Thyroid gland (tissue), 4 donors: Measurements from ENCODE around the gene PTPRN2. TPM values are rescaled to one million over a fixed set of nuclear protein-coding genes. Genes with fewer than 3 reads are reported as not detected.
A peak's percentile ranks its signal among the peaks of the same experiment; 100 is the strongest.

ENCODE experiments used
- DNase-seq, 2 donors: peaks; one replicate each; pipeline ENCODE4 v3.0.0-alpha.2; 2019
- H3K27ac ChIP-seq, 3 donors: fragments of 200-600 bp; sonication (generic); 1 replicate in 2 of 3; 2 replicates in 1 of 3; pipeline ENCODE4 v1.5.1; 2016 to 2019; ENCODE audit warnings: mild to moderate bottlenecking in 1 of 3, moderate library complexity in 1 of 3
- H3K27me3 ChIP-seq: fragments of 200-600 bp; sonication (generic); one replicate; pipeline ENCODE4 v1.5.1; 2019
- H3K36me3 ChIP-seq, 2 donors: fragments of 200-600 bp; sonication (generic); one replicate each; pipeline ENCODE4 v1.5.1; 2016 to 2019
- H3K4me1 ChIP-seq, 2 donors: fragments of 200-600 bp; sonication (generic); one replicate each; pipeline ENCODE4 v1.5.1; 2017 to 2019
- H3K4me3 ChIP-seq, 3 donors: fragments of 200-600 bp; sonication (generic); replicated peaks in 1 of 3; 1 replicate in 2 of 3; 2 replicates in 1 of 3; pipeline ENCODE4 v1.5.1; 2016; ENCODE audit warnings: mild to moderate bottlenecking in 1 of 3
- H3K9me3 ChIP-seq: fragments of 200-600 bp; sonication (generic); one replicate; pipeline ENCODE4 v1.5.1; 2017
- POLR2A ChIP-seq, 2 donors: fragments of 450-650 bp; IDR thresholded peaks; one replicate each; pipeline ENCODE4 v1.6.1; 2017; ENCODE audit warnings: antibody characterized with exemption in 2 of 2, mild to moderate bottlenecking in 2 of 2, moderate library complexity in 1 of 2
- WGBS, 2 donors: methylation state at CpG; one replicate each; pipeline ENCODE4 v1.1.5; 2017; 5-methylcytosine and 5-hydroxymethylcytosine counted together
- intact Hi-C: fragments of 100-400 bp; cut with DNase I; formaldehyde crosslinking; loops from one replicate; pipeline ENCODE4 v1.15.1; 2023
- total RNA-seq, 4 donors: library from RNA; depleted of rRNA; stranded (reverse); fragments of >200 nt; gene quantifications; one replicate each; pipeline ENCODE4 v1.2.3, GENCODE V29; 2016
- TF ChIP-seq, protein P1 (sequence below), 6 experiments: fragments of 200-600 bp in 3 of 6; fragments of 450-650 bp in 3 of 6; sonication (generic) in 3 of 6; IDR thresholded peaks; one replicate each; pipeline ENCODE4 v1.5.1; 2016 to 2019; ENCODE audit warnings: antibody characterized with exemption in 6 of 6, mild to moderate bottlenecking in 2 of 6, inconsistent platforms in 1 of 6, moderate library complexity in 1 of 6

The PTPRN2 gene
- total RNA-seq, 4 donors from 2014 or later: 4.2 to 9.9 (median 7.7) TPM

DNA sequence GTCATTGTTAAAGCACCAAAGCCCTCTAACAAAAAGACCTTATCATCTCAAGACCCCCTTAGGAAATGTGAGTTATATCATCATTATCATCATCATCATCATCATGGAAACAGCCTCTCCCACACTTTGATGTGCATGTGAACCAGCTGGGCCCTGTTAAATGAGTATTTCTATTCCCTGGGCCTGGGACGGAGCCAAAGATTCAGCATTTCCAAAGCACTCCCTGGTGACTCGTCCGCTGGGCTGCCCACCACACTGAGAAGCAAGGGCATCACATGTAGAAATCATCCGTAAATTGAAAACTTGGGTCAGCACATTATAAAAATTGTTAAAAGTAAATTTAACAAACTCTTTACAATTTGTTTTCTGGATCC is 88.6 kb downstream of the PTPRN2 start:
- H3K4me1 ChIP-seq: no peaks in the 10 kb centered on the region
- WGBS, 2 donors: 91 to 96% methylated on average over 4 of the region's 4 CpGs
- no peak overlapping the region for H3K4me3 ChIP-seq
- H3K27me3 ChIP-seq: no peaks in the 10 kb centered on the region
- no peaks in the 10 kb centered on the region for H3K9me3 ChIP-seq
- TF ChIP-seq, protein P1, sequence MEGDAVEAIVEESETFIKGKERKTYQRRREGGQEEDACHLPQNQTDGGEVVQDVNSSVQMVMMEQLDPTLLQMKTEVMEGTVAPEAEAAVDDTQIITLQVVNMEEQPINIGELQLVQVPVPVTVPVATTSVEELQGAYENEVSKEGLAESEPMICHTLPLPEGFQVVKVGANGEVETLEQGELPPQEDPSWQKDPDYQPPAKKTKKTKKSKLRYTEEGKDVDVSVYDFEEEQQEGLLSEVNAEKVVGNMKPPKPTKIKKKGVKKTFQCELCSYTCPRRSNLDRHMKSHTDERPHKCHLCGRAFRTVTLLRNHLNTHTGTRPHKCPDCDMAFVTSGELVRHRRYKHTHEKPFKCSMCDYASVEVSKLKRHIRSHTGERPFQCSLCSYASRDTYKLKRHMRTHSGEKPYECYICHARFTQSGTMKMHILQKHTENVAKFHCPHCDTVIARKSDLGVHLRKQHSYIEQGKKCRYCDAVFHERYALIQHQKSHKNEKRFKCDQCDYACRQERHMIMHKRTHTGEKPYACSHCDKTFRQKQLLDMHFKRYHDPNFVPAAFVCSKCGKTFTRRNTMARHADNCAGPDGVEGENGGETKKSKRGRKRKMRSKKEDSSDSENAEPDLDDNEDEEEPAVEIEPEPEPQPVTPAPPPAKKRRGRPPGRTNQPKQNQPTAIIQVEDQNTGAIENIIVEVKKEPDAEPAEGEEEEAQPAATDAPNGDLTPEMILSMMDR (IDR thresholded peaks at IDR 0.05): no peak
- TF ChIP-seq POLR2A (IDR thresholded peaks at IDR 0.05): no peak
- no peaks in the 10 kb centered on the region for H3K36me3 ChIP-seq
- H3K27ac ChIP-seq: no peak overlapping the region
- intact Hi-C loops: no loop called here
- no peak for DNase-seq

DNA sequence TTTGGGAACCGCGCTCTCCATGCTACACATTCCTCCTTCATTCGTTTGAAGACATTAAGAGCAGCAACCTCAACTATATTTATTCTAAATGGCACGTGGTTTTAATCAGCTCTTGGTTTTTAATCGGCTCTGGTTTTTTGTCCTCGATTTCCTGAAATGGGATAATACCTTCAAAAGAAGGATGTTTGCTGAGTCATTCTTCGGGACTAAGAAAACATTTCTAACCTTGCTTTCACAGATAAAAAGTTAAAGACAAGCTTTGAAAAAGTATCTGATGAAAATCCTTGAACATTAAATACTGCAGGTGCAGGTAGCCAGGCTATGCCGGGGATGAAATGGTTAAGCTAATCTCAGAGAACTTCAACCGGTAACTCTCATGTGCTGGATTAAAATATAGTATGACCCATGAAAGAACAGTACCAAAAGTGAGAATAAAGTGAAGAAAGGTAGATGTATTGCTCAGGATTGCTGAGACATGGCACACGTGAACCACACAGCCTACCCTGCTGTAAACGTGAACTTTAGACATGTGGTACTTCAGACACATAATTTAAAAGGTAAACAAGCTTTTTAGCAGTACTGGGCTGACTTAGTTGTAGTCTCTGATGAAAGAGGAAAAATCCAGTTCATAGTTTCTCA is 89.1 kb downstream of the PTPRN2 start:
- Histone ChIP-seq H3K4me3 (no peak overlapping the region), H3K9me3 (no peaks in the 10 kb centered on the region), H3K27me3 (no peaks in the 10 kb centered on the region), H3K4me1 (no peaks in the 10 kb centered on the region), H3K27ac (no peak overlapping the region), H3K36me3 (no peaks in the 10 kb centered on the region)
- no peak for DNase-seq
- TF ChIP-seq, protein P1 (IDR thresholded peaks at IDR 0.05): no peak
- TF ChIP-seq POLR2A (IDR thresholded peaks at IDR 0.05): no peak
- intact Hi-C loops: no loop called here
- WGBS, 2 donors: 68 to 69% methylated on average over 11 of the region's 11 CpGs

DNA sequence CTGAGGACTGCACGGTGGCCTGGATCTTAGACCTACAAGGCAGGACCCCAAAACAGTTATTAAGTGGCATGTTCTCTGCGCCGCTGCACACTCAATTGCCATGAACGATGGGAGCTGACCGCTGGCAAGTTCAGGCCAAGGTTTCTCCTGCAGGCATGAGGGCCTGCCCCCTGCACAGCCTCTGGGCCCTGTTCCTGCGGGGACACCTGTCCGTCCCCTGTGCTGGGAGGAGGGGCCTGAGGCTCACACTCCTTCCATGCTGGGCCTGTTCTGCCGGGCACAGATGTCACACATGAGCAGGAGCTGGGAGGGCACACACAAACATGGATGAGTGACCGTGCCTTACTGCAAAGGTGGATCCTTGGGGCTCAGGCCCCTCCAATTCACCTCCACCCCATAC is 90.0 kb downstream of the PTPRN2 start:
- DNase-seq: peak; percentile 9 to 19
- H3K9me3 ChIP-seq: no peaks in the 10 kb centered on the region
- no peak overlapping the region for H3K4me3 ChIP-seq
- TF ChIP-seq POLR2A (IDR thresholded peaks at IDR 0.05): no peak
- TF ChIP-seq, protein P1 (IDR thresholded peaks at IDR 0.05): no peak
- WGBS, 2 donors: 36 to 59% methylated on average over 7 to 8 of the region's 9 CpGs
- intact Hi-C loops: no loop called here
- H3K4me1 ChIP-seq: no peaks in the 10 kb centered on the region
- H3K36me3 ChIP-seq: no peaks in the 10 kb centered on the region
- no peaks in the 10 kb centered on the region for H3K27me3 ChIP-seq
- no peak overlapping the region for H3K27ac ChIP-seq

DNA sequence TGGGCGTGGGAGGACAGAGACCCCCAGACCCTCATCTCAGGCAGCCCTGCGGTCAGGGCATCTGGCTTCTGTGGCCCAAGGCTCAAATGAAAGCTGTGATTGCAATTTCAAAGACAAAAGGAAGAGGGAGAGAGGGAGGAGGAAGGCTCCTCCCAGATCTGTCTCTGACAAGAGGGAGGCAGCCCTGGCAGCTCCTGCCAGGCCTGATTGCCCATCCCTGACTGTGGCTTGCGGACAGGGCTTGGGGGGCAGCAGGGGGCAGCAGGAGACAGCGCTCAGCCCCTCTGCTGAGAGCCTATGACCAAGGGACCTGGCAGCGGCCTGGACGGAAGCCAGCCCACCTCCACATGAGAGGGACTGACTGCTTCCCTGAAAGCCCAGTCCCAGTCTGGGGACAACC is 91.8 kb downstream of the PTPRN2 start:
- TF ChIP-seq, protein P1 (IDR thresholded peaks at IDR 0.05): no peak
- TF ChIP-seq POLR2A (IDR thresholded peaks at IDR 0.05): no peak
- H3K36me3 ChIP-seq: no peaks in the 10 kb centered on the region
- H3K9me3 ChIP-seq: no peaks in the 10 kb centered on the region
- peak in 1 of 2 donors; percentile 35 for DNase-seq
- intact Hi-C loops: no loop called here
- no peak overlapping the region for H3K27ac ChIP-seq
- no peaks in the 10 kb centered on the region for H3K27me3 ChIP-seq
- no peaks in the 10 kb centered on the region for H3K4me1 ChIP-seq
- 3 to 16% methylated on average over 5 to 6 of the region's 6 CpGs for WGBS, 2 donors
- no peak overlapping the region for H3K4me3 ChIP-seq

DNA sequence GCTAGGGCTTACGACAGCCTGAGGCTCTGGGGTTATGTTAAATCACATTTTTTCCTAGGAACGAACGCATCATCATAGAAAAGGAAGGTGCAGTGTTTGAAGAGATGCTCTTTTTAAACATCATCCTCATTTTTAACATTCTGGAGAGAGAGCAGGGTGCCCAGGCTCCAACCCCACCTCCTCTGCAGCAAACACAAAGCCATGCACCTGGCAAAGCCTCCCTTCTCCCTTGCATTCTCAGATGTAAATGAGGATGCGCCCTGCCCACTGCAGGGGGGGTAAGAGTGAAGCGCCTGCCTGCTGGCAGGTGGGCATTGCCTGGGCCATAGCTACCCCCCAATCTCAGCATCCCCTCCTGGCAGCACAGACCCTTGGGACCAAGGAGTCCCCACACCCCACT is 92.4 kb downstream of the PTPRN2 start:
- H3K9me3 ChIP-seq: no peaks in the 10 kb centered on the region
- WGBS, 2 donors: 51 to 62% methylated on average over 3 to 5 of the region's 5 CpGs
- no peak for DNase-seq
- no peak overlapping the region for H3K4me3 ChIP-seq
- H3K4me1 ChIP-seq: no peaks in the 10 kb centered on the region
- no peak for TF ChIP-seq POLR2A (IDR thresholded peaks at IDR 0.05)
- TF ChIP-seq, protein P1 (IDR thresholded peaks at IDR 0.05): no peak
- H3K27me3 ChIP-seq: no peaks in the 10 kb centered on the region
- H3K36me3 ChIP-seq: no peaks in the 10 kb centered on the region
- no peak overlapping the region for H3K27ac ChIP-seq
- intact Hi-C loops: no loop called here
